Measurements from ENCODE around the gene PPFIA3.

PPFIA3 gene

DNA sequence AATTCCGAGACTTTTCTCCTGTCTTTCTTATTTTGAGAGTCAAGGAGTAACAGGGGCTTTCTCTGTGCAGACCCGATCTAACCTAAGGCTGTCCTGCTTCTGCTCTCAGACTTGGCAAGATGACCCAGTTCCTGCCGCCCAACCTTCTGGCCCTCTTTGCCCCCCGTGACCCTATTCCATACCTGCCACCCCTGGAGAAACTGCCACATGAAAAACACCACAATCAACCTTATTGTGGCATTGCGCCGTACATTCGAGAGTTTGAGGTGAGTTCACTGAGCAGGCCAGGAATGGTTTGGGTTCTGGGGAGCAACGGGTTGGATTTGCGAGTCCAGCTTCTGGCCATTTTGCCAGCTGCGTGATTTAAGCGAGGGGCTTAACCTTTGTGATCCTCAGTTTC lies 33.0 kb upstream of the PPFIA3 start:
- H3K36me3 ChIP-seq: peaks cover 30% of the 10 kb centered on the region
- H3K4me3 ChIP-seq (ENCODE audit: low read depth in 1 of 2, low read length in 1 of 2): peak overlapping the region; percentile 85 to 86
- peaks cover 9% of the 10 kb centered on the region for H3K27me3 ChIP-seq
- peak overlapping the region; percentile 92 for H3K27ac ChIP-seq
- H3K9me3 ChIP-seq: no peaks in the 10 kb centered on the region
- H3K4me1 ChIP-seq (ENCODE audit: control insufficient read depth in 1 of 2, insufficient read depth in 1 of 2, low read depth in 1 of 2, low read length in 1 of 2): peaks cover 15 to 22% of the 10 kb centered on the region in 2 experiments
- TF ChIP-seq CTCF (IDR thresholded peaks at IDR 0.05): no peak

- H3K9me3 ChIP-seq: no peaks in the 10 kb centered on the region
- no peak overlapping the region for H3K4me3 ChIP-seq (ENCODE audit: low read depth in 1 of 2, low read length in 1 of 2)
- no peaks in the 10 kb centered on the region for H3K27me3 ChIP-seq
- no peak overlapping the region for H3K27ac ChIP-seq
- TF ChIP-seq CTCF (IDR thresholded peaks at IDR 0.05): no peak
- H3K36me3 ChIP-seq: peaks cover 77% of the 10 kb centered on the region
- H3K4me1 ChIP-seq (ENCODE audit: control insufficient read depth in 1 of 2, insufficient read depth in 1 of 2, low read depth in 1 of 2, low read length in 1 of 2): peaks cover 3 to 6% of the 10 kb centered on the region in 2 experiments
These were observed 27.8 kb upstream of the PPFIA3 start for GRCh38 chr19:49091391-49092038.

GRCh38 chr19:49092686-49093085 lies 26.7 kb upstream of the PPFIA3 start:
- peaks cover 86% of the 10 kb centered on the region for H3K36me3 ChIP-seq
- H3K27ac ChIP-seq: no peak overlapping the region
- no peaks in the 10 kb centered on the region for H3K27me3 ChIP-seq

GRCh38 chr19:49094505-49095482 lies 24.6 kb upstream of the PPFIA3 start:
- Histone ChIP-seq H3K27ac (no peak overlapping the region), H3K4me1 (ENCODE audit: control insufficient read depth in 1 of 2, insufficient read depth in 1 of 2, low read depth in 1 of 2, low read length in 1 of 2) (no peaks in the 10 kb centered on the region), H3K9me3 (no peaks in the 10 kb centered on the region), H3K4me3 (ENCODE audit: low read depth in 1 of 2, low read length in 1 of 2) (no peak overlapping the region), H3K36me3 (peaks cover 89% of the 10 kb centered on the region), H3K27me3 (no peaks in the 10 kb centered on the region)
- TF ChIP-seq CTCF (IDR thresholded peaks at IDR 0.05): no peak

More at GRCh38 chr19:49092686-49093085, 26.7 kb upstream of the PPFIA3 start:
- Histone ChIP-seq H3K4me1 (ENCODE audit: control insufficient read depth in 1 of 2, insufficient read depth in 1 of 2, low read depth in 1 of 2, low read length in 1 of 2) (no peaks in the 10 kb centered on the region), H3K4me3 (ENCODE audit: low read depth in 1 of 2, low read length in 1 of 2) (no peak overlapping the region), H3K9me3 (no peaks in the 10 kb centered on the region)
- TF ChIP-seq CTCF (IDR thresholded peaks at IDR 0.05): no peak

DNA sequence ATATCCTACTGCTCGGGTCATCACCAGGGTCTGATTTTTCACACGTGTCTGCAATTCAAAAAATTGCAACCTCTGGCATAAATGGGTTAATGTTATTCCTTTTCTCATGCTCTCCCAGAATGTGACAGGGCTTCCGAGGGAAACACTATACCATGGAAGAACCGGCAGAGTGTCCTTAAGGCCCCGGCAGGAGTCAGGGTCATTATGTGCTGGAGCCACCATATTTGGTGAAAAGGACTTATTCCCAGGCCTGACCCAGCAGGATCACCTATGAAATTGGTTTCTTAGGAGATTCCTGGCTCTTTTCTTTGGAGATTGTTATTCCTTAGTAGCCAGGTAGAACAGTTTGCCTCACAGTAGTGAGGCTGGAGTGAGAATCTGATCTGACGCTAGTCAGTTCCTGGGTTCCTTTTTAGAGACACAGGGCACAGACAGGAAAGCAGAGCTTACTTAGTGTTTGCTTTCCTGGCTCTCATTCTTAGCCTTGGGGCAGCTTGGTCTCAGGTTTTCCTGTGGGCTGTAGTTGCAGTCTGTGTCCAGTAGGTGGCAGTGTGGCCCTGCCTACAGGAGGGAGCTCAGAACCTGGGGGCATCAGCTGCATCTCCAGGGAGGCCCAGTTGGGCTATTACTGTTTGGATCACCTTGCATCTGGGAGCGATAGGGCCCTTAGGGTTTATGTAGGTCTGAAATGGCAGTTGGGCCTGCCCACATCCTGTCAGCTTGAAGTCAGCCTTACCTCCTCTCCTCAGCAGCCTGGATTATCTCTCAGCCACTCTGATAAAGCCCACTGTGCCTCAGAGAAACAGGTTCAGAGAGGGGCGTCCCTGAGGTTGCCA lies 21.7 kb upstream of the PPFIA3 start:
- Histone ChIP-seq H3K4me3 (ENCODE audit: low read depth in 1 of 2, low read length in 1 of 2) (no peak overlapping the region), H3K36me3 (peaks cover 90% of the 10 kb centered on the region)

More for the DNA sequence above, 21.7 kb upstream of the PPFIA3 start:
- Histone ChIP-seq H3K27me3 (no peaks in the 10 kb centered on the region), H3K4me1 (ENCODE audit: control insufficient read depth in 1 of 2, insufficient read depth in 1 of 2, low read depth in 1 of 2, low read length in 1 of 2) (no peaks in the 10 kb centered on the region), H3K9me3 (no peaks in the 10 kb centered on the region), H3K27ac (no peak overlapping the region)
- TF ChIP-seq CTCF (IDR thresholded peaks at IDR 0.05): peak; percentile 97
